PC-9 (cell line): ENCODE measurements around the gene IZUMO1. TPM values are rescaled to one million over a fixed set of nuclear protein-coding genes. Genes with fewer than 3 reads are reported as not detected.

Experiments used
- BruUV-seq: library from RNA; stranded (reverse); fragments of 400-500 nt; replicated peaks from 2 replicates; lab custom pipeline; 2021; lab: Mats Ljungman, UMichigan
- CTCF ChIA-PET: fragments of 300-600 bp; sonication (Branson Sonifier 250); formaldehyde crosslinking; loops from one replicate; lab custom pipeline; 2022; ENCODE audit warnings: antibody characterized with exemption; lab: Charles Lee
- POLR2A ChIA-PET: fragments of 300-600 bp; sonication (Branson Sonifier 250); formaldehyde crosslinking; loops from one replicate; lab custom pipeline; 2022; ENCODE audit warnings: antibody characterized with exemption; ENCODE audit not compliant: unreplicated experiment; lab: Charles Lee
- DNase-seq, 2 experiments: peaks; one replicate each; pipeline versions ENCODE4 v3.0.0 to v3.0.0-alpha.2; 2015 to 2022; ENCODE audit warnings: mixed read lengths in 1 of 2
- H2AFZ ChIP-seq: fragments of 200-600 bp; sonication (generic); 2 replicates; pipeline ENCODE4 v1.8.1; 2017; ENCODE audit warnings: antibody characterized with exemption
- H3F3A ChIP-seq: fragments of 200-600 bp; sonication (generic); 2 replicates; pipeline ENCODE4 v1.8.1; 2017; ENCODE audit warnings: antibody characterized with exemption, mild to moderate bottlenecking, low read depth; ENCODE audit not compliant: insufficient read depth
- H3K27ac ChIP-seq: fragments of 200-600 bp; sonication (generic); 2 replicates; pipeline ENCODE4 v1.6.1; 2016; ENCODE audit warnings: mixed run types
- H3K27me3 ChIP-seq: fragments of 200-600 bp; sonication (generic); 2 replicates; pipeline ENCODE4 v1.6.1; 2016; ENCODE audit warnings: low read depth, mixed run types; ENCODE audit not compliant: insufficient read depth
- H3K36me3 ChIP-seq: fragments of 200-600 bp; sonication (generic); 2 replicates; pipeline ENCODE4 v1.6.1; 2016; ENCODE audit warnings: low read depth, mixed run types
- H3K4me1 ChIP-seq: fragments of 200-600 bp; sonication (generic); replicated peaks from 2 replicates; pipeline ENCODE4 v1.6.1; 2016; ENCODE audit warnings: mixed run types; ENCODE audit not compliant: insufficient read depth
- H3K4me2 ChIP-seq: fragments of 200-600 bp; sonication (generic); 2 replicates; pipeline ENCODE4 v1.6.1; 2017; ENCODE audit warnings: mixed run types
- H3K4me3 ChIP-seq: fragments of 200-600 bp; sonication (generic); 2 replicates; pipeline ENCODE4 v1.6.1; 2016; ENCODE audit warnings: mixed run types
- H3K79me2 ChIP-seq: fragments of 200-600 bp; sonication (generic); 2 replicates; pipeline ENCODE4 v1.6.1; 2017; ENCODE audit warnings: low read depth, mixed run types
- H3K9me2 ChIP-seq: fragments of 200-600 bp; sonication (generic); 2 replicates; pipeline ENCODE4 v1.8.1; 2017; ENCODE audit warnings: mild to moderate bottlenecking; ENCODE audit not compliant: insufficient read depth
- H3K9me3 ChIP-seq: fragments of 200-600 bp; sonication (generic); 2 replicates; pipeline ENCODE4 v1.8.1; 2016; ENCODE audit warnings: low read depth; ENCODE audit not compliant: insufficient read depth
- H4K20me1 ChIP-seq: fragments of 200-600 bp; sonication (generic); 2 replicates; pipeline ENCODE4 v1.8.1; 2017; ENCODE audit not compliant: insufficient read depth
- EZH2 ChIP-seq: fragments of 200-600 bp; sonication (generic); IDR thresholded peaks from 2 replicates; pipeline ENCODE4 v1.8.0; 2017; ENCODE audit warnings: antibody characterized with exemption, low read depth
- intact Hi-C: fragments of 100-400 bp; cut with micrococcal nuclease; formaldehyde crosslinking; loops from one replicate; pipeline ENCODE4 v1.10.0; 2022; ENCODE audit not compliant: unreplicated experiment
- total RNA-seq: library from RNA; stranded (reverse); gene quantifications from 2 replicates; pipeline ENCODE4 v1.2.3, GENCODE V29; 2021
- TF ChIP-seq, protein P1 (sequence below): fragments of 200-600 bp; sonication (generic); conservative IDR thresholded peaks from 2 replicates; pipeline ENCODE4 v1.6.1; 2017; ENCODE audit warnings: mixed run types, antibody characterized with exemption, mild to moderate bottlenecking, moderate library complexity

Gene IZUMO1
- total RNA-seq, 1 experiment from 2014 or later, result 2.2 TPM

DNA sequence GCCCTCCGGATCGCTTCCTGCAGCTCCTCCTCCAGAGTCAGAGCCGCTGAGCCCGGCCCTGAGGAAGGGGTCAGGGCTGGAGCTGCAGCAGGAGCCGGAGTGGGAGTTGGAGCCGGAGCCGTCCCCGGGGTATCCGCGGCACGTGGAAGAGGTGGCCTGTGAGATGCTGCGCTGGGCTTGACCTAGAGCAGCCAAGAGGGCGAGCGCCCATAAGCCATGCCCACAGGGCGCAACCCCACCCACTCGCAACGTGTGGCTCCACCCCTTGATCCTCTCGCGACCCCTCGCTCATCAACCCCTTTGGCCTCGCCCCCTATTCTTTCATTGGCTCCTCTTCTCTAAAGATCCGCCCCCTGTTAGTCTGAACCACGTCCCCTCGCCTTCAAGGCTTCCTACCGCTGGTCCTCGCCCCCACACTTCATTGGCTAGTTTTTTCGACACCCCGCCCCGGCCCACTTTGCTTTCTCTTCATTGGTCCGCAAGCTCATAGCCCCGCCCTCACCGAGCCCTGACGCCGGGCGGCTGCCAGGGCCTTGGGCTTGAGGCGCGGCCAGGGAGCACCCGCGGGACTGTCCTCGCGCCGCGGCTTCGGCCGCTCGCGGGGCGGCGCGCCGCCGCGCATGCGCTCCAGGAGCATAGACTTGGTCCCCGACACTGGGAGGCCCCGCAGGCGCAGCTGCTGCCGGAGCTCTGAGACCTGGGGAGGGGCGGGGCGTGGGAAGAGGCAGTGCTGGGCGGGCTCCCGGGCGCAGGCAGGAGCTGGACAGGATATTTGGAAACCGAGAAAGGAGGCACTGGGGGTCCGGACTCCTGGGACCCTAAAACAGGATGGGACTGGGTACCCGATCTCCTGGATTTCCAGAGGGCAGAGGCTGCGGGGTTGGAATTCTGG is 32.6 kb downstream of the IZUMO1 start:
- no peak for TF ChIP-seq EZH2
- TF ChIP-seq, protein P1, sequence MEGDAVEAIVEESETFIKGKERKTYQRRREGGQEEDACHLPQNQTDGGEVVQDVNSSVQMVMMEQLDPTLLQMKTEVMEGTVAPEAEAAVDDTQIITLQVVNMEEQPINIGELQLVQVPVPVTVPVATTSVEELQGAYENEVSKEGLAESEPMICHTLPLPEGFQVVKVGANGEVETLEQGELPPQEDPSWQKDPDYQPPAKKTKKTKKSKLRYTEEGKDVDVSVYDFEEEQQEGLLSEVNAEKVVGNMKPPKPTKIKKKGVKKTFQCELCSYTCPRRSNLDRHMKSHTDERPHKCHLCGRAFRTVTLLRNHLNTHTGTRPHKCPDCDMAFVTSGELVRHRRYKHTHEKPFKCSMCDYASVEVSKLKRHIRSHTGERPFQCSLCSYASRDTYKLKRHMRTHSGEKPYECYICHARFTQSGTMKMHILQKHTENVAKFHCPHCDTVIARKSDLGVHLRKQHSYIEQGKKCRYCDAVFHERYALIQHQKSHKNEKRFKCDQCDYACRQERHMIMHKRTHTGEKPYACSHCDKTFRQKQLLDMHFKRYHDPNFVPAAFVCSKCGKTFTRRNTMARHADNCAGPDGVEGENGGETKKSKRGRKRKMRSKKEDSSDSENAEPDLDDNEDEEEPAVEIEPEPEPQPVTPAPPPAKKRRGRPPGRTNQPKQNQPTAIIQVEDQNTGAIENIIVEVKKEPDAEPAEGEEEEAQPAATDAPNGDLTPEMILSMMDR, result no peak
- Histone ChIP-seq H2AFZ (peak overlapping the region; percentile 94), H3K9me3 (no peaks in the 10 kb centered on the region), H3K36me3 (no peaks in the 10 kb centered on the region), H3K27ac (peak overlapping the region; percentile 51), H3K27me3 (no peaks in the 10 kb centered on the region), H3K4me1 (peaks cover 19% of the 10 kb centered on the region), H4K20me1 (no peaks in the 10 kb centered on the region), H3K4me2 (peak overlapping the region; percentile 93), H3K4me3 (peak overlapping the region; percentile 83), H3K79me2 (peaks cover 19% of the 10 kb centered on the region; the same call in 1 of the 2 replicates), H3K9me2 (no peaks in the 10 kb centered on the region), H3F3A (no peaks in the 10 kb centered on the region)
- ChIA-PET POLR2A (interaction anchor here (0.5 to 0.7 kb wide), 8 partner anchors 11 to 426 kb away, joined by 3 to 8 read pairs (median 4); no protein-coding TSS in a partner anchor), CTCF (interaction anchor here (0.7 to 1.8 kb wide), 5 partner anchors 12 to 426 kb away, joined by 3 to 5 read pairs (median 4); no protein-coding TSS in a partner anchor)
- no TSS peak for BruUV-seq
- intact Hi-C loops, result loop anchor here (1.0 to 2.0 kb wide), 4 partner anchors 17 to 67 kb away; partner anchors contain the start of gene CA11
- peak; percentile 99 to 100 for DNase-seq

DNA sequence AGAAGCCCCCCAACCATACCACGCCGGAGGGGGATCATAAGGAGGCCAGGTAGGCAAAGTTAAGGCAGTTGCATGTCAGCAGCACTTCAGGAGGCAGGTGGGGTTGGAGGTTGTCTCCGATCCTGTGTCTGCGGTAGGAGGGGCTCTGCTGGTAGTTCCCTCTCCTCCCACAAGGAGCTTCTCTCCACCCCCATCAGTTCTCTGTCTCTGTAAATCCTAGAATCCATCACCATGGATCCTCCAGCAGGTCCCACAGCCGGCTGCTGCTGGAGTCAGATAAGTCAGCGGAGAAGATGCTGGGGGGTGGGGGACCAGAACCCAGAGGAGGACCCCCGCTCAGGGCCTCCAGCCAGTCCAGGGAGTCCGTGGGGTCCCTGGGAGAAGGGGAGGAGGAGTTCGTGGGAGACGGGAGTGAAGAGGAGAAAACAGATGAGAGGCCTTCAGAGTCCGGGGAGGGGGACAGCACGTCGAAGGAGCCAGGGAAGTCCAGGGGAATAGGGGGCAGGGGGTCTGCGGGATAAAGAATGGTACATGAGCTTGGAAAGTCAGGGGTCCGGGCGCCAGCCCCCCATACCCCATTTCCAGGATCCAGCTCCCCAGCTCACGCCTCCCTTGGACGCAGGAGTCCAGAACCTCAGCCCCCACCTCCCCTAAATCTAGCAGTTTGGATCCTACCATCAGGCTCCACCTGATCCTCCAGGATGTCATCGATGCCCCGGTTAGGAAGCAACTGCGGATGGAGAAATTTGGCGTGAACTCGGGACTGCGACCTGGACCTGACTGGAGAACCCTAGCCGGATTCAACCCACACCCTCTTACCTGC is 33.5 kb downstream of the IZUMO1 start:
- Histone ChIP-seq H3K4me2 (peak overlapping the region; percentile 93), H3K4me3 (peak overlapping the region; percentile 83), H3K4me1 (peaks cover 19% of the 10 kb centered on the region), H3K27ac (no peak overlapping the region), H4K20me1 (no peaks in the 10 kb centered on the region), H3K27me3 (no peaks in the 10 kb centered on the region), H3F3A (no peaks in the 10 kb centered on the region), H2AFZ (peak overlapping the region; percentile 94), H3K9me2 (no peaks in the 10 kb centered on the region), H3K36me3 (no peaks in the 10 kb centered on the region), H3K79me2 (peaks cover 19% of the 10 kb centered on the region; the same call in 1 of the 2 replicates), H3K9me3 (no peaks in the 10 kb centered on the region)
- TF ChIP-seq EZH2, result no peak
- TF ChIP-seq, protein P1, result peak; percentile 47; the same call in 1 of the 2 replicates
- CTCF ChIA-PET, result interaction anchor here (0.5 to 1.8 kb wide), 5 partner anchors 25 to 297 kb away, joined by 3 to 7 read pairs (median 4); no protein-coding TSS in a partner anchor
- BruUV-seq, result TSS peak; percentile 43
- intact Hi-C loops, result no loop called here
- DNase-seq, result peak in 1 of 2 experiments; percentile 24
- POLR2A ChIA-PET, result interaction anchor here (0.7 kb wide), 2 partner anchors 254 to 350 kb away, joined by 14 to 17 read pairs; partner anchors contain the start of gene TMEM143

DNA sequence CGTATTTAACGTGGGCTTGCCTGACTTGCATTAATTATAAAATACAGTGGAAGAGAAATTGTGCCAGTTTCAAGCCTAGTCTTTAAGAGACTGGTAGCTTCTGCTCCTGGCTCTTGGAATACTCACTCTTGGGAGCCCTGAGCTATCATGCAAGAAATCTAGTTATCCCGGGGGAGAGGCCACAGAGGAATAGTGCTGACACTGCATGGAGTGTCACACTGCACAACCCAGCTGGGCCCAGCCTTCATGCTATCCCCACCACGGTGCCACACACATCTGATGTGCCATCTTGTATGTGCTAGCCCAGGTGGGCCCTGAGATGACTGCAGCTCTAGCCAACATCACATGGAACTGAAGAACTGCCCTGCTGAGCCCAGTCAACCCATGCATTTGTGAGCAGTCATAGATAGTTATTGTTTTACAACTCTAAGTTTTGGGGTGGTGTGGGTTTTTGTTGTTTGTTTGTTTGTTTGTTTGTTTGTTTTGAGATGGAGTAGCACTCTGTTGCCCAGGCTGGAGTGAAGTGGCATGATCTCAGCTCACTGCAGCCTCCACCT is 35.5 kb downstream of the IZUMO1 start:
- ChIA-PET CTCF (no interaction called here), POLR2A (no interaction called here)
- H3K36me3 ChIP-seq, result no peaks in the 10 kb centered on the region
- peaks cover 19% of the 10 kb centered on the region for H3K4me1 ChIP-seq
- TF ChIP-seq EZH2, result no peak
- TF ChIP-seq, protein P1, result no peak
- H3K9me3 ChIP-seq, result no peaks in the 10 kb centered on the region
- no peaks in the 10 kb centered on the region for H3K9me2 ChIP-seq
- H4K20me1 ChIP-seq, result no peaks in the 10 kb centered on the region
- H3K4me2 ChIP-seq, result no peak overlapping the region
- no peaks in the 10 kb centered on the region for H3F3A ChIP-seq
- no peaks in the 10 kb centered on the region for H3K27me3 ChIP-seq
- no peak overlapping the region for H3K27ac ChIP-seq
- no peak overlapping the region for H3K4me3 ChIP-seq
- DNase-seq, result no peak
- no TSS peak for BruUV-seq
- peaks cover 19% of the 10 kb centered on the region; the same call in 1 of the 2 replicates for H3K79me2 ChIP-seq
- no peak overlapping the region for H2AFZ ChIP-seq
- intact Hi-C loops, result no loop called here
